HG02623 (cell line): Measurements from ENCODE around the gene SMG1.
"Not testable (repeated sequence)": the region's sequence is repeated elsewhere in the genome, so short reads cannot be mapped to it uniquely, and the experiment has no call there.

Source experiments
- ATAC-seq: cut with Tn5 transposase; IDR thresholded peaks from one replicate; pipeline ENCODE4 v1.9.1; 2021; ENCODE audit warnings: moderate library complexity; ENCODE audit not compliant: unreplicated experiment

The SMG1 gene

GRCh38 chr16:18801145-18801972, 124.8 kb downstream of the SMG1 start, which contains the start of gene ARL6IP1:
Gene ARL6IP1, minus strand, starts transcription at chr16:18801549. Its CDS starts 83 bp downstream, at chr16:18801466.
- peak; percentile 93 for ATAC-seq

- no peak for ATAC-seq
These were observed 125.4 kb downstream of the SMG1 start for GRCh38 chr16:18800775-18801144.

- ATAC-seq: no peak
These were observed 125.9 kb downstream of the SMG1 start for GRCh38 chr16:18800293-18800692.

GRCh38 chr16:18799500-18799899, 126.7 kb downstream of the SMG1 start:
- ATAC-seq: no peak

- ATAC-seq: no peak
These were observed 128.5 kb downstream of the SMG1 start for GRCh38 chr16:18797746-18798145.

GRCh38 chr16:18796377-18796776, 129.8 kb downstream of the SMG1 start:
- no peak for ATAC-seq

- no peak for ATAC-seq
These were observed 133.3 kb downstream of the SMG1 start for GRCh38 chr16:18792836-18793433.

- ATAC-seq: peak; percentile 80
These were observed 136.1 kb downstream of the SMG1 start, which contains the start of gene RPS15A for GRCh38 chr16:18789850-18790706. Gene RPS15A, minus strand, starts transcription at chr16:18790334. Its CDS starts 1,221 bp downstream, at chr16:18789113.

- ATAC-seq: no peak
These were observed 136.7 kb downstream of the SMG1 start for GRCh38 chr16:18789515-18789849.

GRCh38 chr16:18788828-18789514, 137.2 kb downstream of the SMG1 start:
- no peak for ATAC-seq

GRCh38 chr16:18784917-18785623, 141.1 kb downstream of the SMG1 start:
- no peak for ATAC-seq

GRCh38 chr16:18783430-18784341, 142.5 kb downstream of the SMG1 start:
- ATAC-seq: no peak

GRCh38 chr16:18782697-18783429, 143.3 kb downstream of the SMG1 start:
- ATAC-seq: no peak

GRCh38 chr16:18781232-18781631, 145.0 kb downstream of the SMG1 start:
- ATAC-seq: not testable (repeated sequence)

- not testable (repeated sequence) for ATAC-seq
These were observed 145.7 kb downstream of the SMG1 start for GRCh38 chr16:18780460-18781026.

GRCh38 chr16:18777664-18778063, 148.5 kb downstream of the SMG1 start:
- not testable (repeated sequence) for ATAC-seq

- not testable (repeated sequence) for ATAC-seq
These were observed 149.9 kb downstream of the SMG1 start for GRCh38 chr16:18776334-18776733.

- not testable (repeated sequence) for ATAC-seq
These were observed 151.6 kb downstream of the SMG1 start for GRCh38 chr16:18774651-18775050.
